ENCODE data around the gene EMP1. TPM values are rescaled to one million over a fixed set of nuclear protein-coding genes. Genes with fewer than 3 reads are reported as not detected.

Gene EMP1
- total RNA-seq, 1 experiment from 2014 or later = 18.6 TPM

GRCh38 chr12:13153180-13153579, 43.3 kb upstream of the EMP1 start:
- in situ Hi-C loops (cut with HindIII; ENCODE audit: low pct_unique_long_range_greater_than_20kb, low sequenced_read_pairs) (no loop called here), intact Hi-C loops (cut with micrococcal nuclease; ENCODE audit: unreplicated experiment) (no loop called here)
- Histone ChIP-seq H3K4me1 (ENCODE audit: control insufficient read depth, insufficient read depth, low read length) (no peaks in the 10 kb centered on the region), H3K27me3 (ENCODE audit: control insufficient read depth, insufficient read depth, low read length) (no peaks in the 10 kb centered on the region), H3K4me3 (ENCODE audit: low read depth in 2 of 2, low read length in 2 of 2) (no peak overlapping the region), H3K9me3 (ENCODE audit: control insufficient read depth, insufficient read depth, low read depth, low read length) (no peaks in the 10 kb centered on the region), H3K36me3 (ENCODE audit: control insufficient read depth, insufficient read depth, low read length) (no peaks in the 10 kb centered on the region), H3K27ac (ENCODE audit: low read length) (no peak overlapping the region)
- TF ChIP-seq CTCF (IDR thresholded peaks at IDR 0.05) (no peak), POLR2AphosphoS5 (IDR thresholded peaks at IDR 0.05; ENCODE audit: low read depth, low read length) (no peak), SIN3A (IDR thresholded peaks at IDR 0.05; ENCODE audit: borderline replicate concordance, insufficient read depth, low read depth, low read length) (no peak), REST (IDR thresholded peaks at IDR 0.05; ENCODE audit: insufficient read depth in 1 of 2, low read depth in 2 of 2, low read length in 1 of 2) (no peak), TCF7L2 (IDR thresholded peaks at IDR 0.05; ENCODE audit: low read depth, low read length) (no peak)
- no peak for ATAC-seq
- ChIA-PET POLR2A (no interaction called here), CTCF (no interaction called here)
- BruUV-seq (replicated peaks) = no TSS peak
- no peak for DNase-seq (ENCODE audit: low read depth, low spot score)

- no TSS peak for BruUV-seq (replicated peaks)
- CTCF ChIA-PET = no interaction called here
- no peak for ATAC-seq
- intact Hi-C loops (cut with micrococcal nuclease; ENCODE audit: unreplicated experiment) (no loop called here), in situ Hi-C loops (cut with HindIII; ENCODE audit: low pct_unique_long_range_greater_than_20kb, low sequenced_read_pairs) (no loop called here)
- POLR2A ChIA-PET = no interaction called here
- no peaks in the 10 kb centered on the region for H3K27me3 ChIP-seq (ENCODE audit: control insufficient read depth, insufficient read depth, low read length)
- no peaks in the 10 kb centered on the region for H3K9me3 ChIP-seq (ENCODE audit: control insufficient read depth, insufficient read depth, low read depth, low read length)
- H3K4me3 ChIP-seq (ENCODE audit: low read depth in 2 of 2, low read length in 2 of 2) = no peak overlapping the region
- no peak overlapping the region for H3K27ac ChIP-seq (ENCODE audit: low read length)
- H3K36me3 ChIP-seq (ENCODE audit: control insufficient read depth, insufficient read depth, low read length) = no peaks in the 10 kb centered on the region
- no peaks in the 10 kb centered on the region for H3K4me1 ChIP-seq (ENCODE audit: control insufficient read depth, insufficient read depth, low read length)
- DNase-seq (ENCODE audit: low read depth, low spot score) = no peak
- no peak for TF ChIP-seq CTCF (IDR thresholded peaks at IDR 0.05)
- no peak for TF ChIP-seq REST (IDR thresholded peaks at IDR 0.05; ENCODE audit: insufficient read depth in 1 of 2, low read depth in 2 of 2, low read length in 1 of 2)
- TF ChIP-seq SIN3A (IDR thresholded peaks at IDR 0.05; ENCODE audit: borderline replicate concordance, insufficient read depth, low read depth, low read length) = no peak
- TF ChIP-seq TCF7L2 (IDR thresholded peaks at IDR 0.05; ENCODE audit: low read depth, low read length) = no peak
- no peak for TF ChIP-seq POLR2AphosphoS5 (IDR thresholded peaks at IDR 0.05; ENCODE audit: low read depth, low read length)
Measured at GRCh38 chr12:13154027-13154538, 42.4 kb upstream of the EMP1 start.
